Activated T-helper 17 cell treated with anti-CD3 and anti-CD28 coated beads, Interleukin-2, amount 50 U/mL, for 72 hours (primary cell): ENCODE measurements around the gene AIG1. TPM values are rescaled to one million over a fixed set of nuclear protein-coding genes. Genes with fewer than 3 reads are reported as not detected.

ENCODE experiments used
- ATAC-seq: fragments of 150-1000 bp; cut with Tn5 transposase; replicated peaks from 2 replicates; pipeline ENCODE4 v1.10.0; 2021; ENCODE audit warnings: mild to moderate bottlenecking, moderate library complexity
- H3K27ac Mint-ChIP-seq: one replicate; pipeline ENCODE4 v1.8.0; 2022; ENCODE audit warnings: mixed read lengths
- H3K27me3 Mint-ChIP-seq: one replicate; pipeline ENCODE4 v1.8.0; 2022; ENCODE audit warnings: mixed read lengths
- H3K36me3 Mint-ChIP-seq: one replicate; pipeline ENCODE4 v1.8.0; 2022; ENCODE audit warnings: low read depth, mild to moderate bottlenecking, mixed read lengths
- H3K4me1 Mint-ChIP-seq: one replicate; pipeline ENCODE4 v1.8.0; 2022; ENCODE audit warnings: mixed read lengths
- H3K4me3 Mint-ChIP-seq: one replicate; pipeline ENCODE4 v1.8.0; 2022; ENCODE audit warnings: mild to moderate bottlenecking, mixed read lengths
- H3K9me3 Mint-ChIP-seq: one replicate; pipeline ENCODE4 v1.8.0; 2022; ENCODE audit warnings: mixed read lengths
- total RNA-seq, 2 donors: library from RNA; stranded (reverse); gene quantifications; one replicate each; pipeline ENCODE4 v1.2.3, GENCODE V29; 2022

AIG1 gene
- total RNA-seq, 2 donors from 2014 or later = 12.0 to 18.1 TPM

DNA sequence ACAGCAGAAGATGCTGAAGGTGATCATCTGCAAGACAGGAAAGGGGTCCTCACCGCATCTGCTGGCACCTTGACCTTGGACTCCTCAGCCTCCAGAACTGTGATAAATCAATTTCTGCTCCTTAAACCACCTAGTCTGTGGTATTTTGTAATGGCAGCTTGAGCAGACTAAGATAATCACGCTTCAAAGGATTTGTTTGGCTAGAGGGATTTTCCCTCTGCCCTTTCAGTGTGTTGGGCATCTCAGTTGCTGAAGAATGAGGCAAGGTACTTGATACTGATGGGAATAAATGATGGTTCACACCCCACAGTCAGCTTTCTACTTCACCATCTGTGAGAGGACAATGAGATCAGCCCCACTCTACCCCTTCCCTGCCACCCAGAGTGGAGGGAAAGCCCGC, 329.6 kb downstream of the AIG1 start:
- no peak for ATAC-seq
- no peak overlapping the region for H3K27ac Mint-ChIP-seq
- H3K4me3 Mint-ChIP-seq = no peak overlapping the region
- H3K27me3 Mint-ChIP-seq = no peaks in the 10 kb centered on the region
- H3K9me3 Mint-ChIP-seq = no peaks in the 10 kb centered on the region
- H3K36me3 Mint-ChIP-seq = no peaks in the 10 kb centered on the region
- no peaks in the 10 kb centered on the region for H3K4me1 Mint-ChIP-seq

Other genes starting within 250 kb of the AIG1 start
- 10 to 100 TPM; 33.0 to 53.5 TPM for gene HIVEP2, start 115.7 kb upstream of the AIG1 start, total RNA-seq